Tibial artery (tissue), 4 donors: Measurements from ENCODE around the gene GALNT2.

Experiments
- DNase-seq, 2 donors: peaks; one replicate each; pipeline ENCODE4 v3.0.0-alpha.2; 2019
- H3K27ac ChIP-seq, 2 donors: fragments of 200-600 bp; sonication (generic) in 1 of 2; 1 replicate in 1 of 2; 2 replicates in 1 of 2; pipeline ENCODE4 v1.5.1; 2018 to 2019; ENCODE audit warnings: mild to moderate bottlenecking in 1 of 2
- H3K27me3 ChIP-seq, 2 donors: fragments of 200-600 bp; sonication (generic) in 1 of 2; one replicate each; pipeline versions ENCODE4 v1.5.1 to v1.6.0; 2016 to 2019
- H3K36me3 ChIP-seq, 3 donors: fragments of 200-600 bp; sonication (generic) in 2 of 3; one replicate each; pipeline ENCODE4 v1.5.1; 2016 to 2019; ENCODE audit warnings: mild to moderate bottlenecking in 2 of 3
- H3K4me1 ChIP-seq, 4 donors: fragments of 200-600 bp; sonication (generic) in 2 of 4; 1 replicate in 3 of 4; 2 replicates in 1 of 4; pipeline ENCODE4 v1.5.1; 2016 to 2019
- H3K4me3 ChIP-seq, 2 donors: fragments of 200-600 bp; sonication (generic) in 1 of 2; 1 replicate in 1 of 2; 2 replicates in 1 of 2; pipeline ENCODE4 v1.5.1; 2018 to 2019; ENCODE audit warnings: mild to moderate bottlenecking in 2 of 2
- H3K9me3 ChIP-seq, 3 donors: fragments of 200-600 bp; sonication (generic) in 1 of 3; one replicate each; pipeline ENCODE4 v1.5.1; 2016 to 2019
- CTCF ChIP-seq, 2 experiments: fragments of 200-600 bp in 1 of 2; fragments of 450-650 bp in 1 of 2; IDR thresholded peaks; one replicate each; pipeline ENCODE4 v1.5.1; 2017 to 2019; ENCODE audit warnings: antibody characterized with exemption in 2 of 2, mild to moderate bottlenecking in 1 of 2, moderate library complexity in 1 of 2
- intact Hi-C: fragments of 100-400 bp; cut with DNase I; formaldehyde crosslinking; loops from one replicate; pipeline ENCODE4 v1.15.0; 2023; ENCODE audit warnings: low total_unique reads

The GALNT2 gene

GRCh38 chr1:230230273-230230672, 163.2 kb downstream of the GALNT2 start:
- Histone ChIP-seq H3K9me3 (no peaks in the 10 kb centered on the region), H3K27me3 (no peaks in the 10 kb centered on the region), H3K4me1 (peaks cover 0 to 49% (median 25%) of the 10 kb centered on the region in 4 donors), H3K4me3 (no peak overlapping the region), H3K27ac (peak overlapping the region; percentile 64 to 87), H3K36me3 (no peaks in the 10 kb centered on the region)
- peak in 1 of 2 donors; percentile 85 for DNase-seq
- TF ChIP-seq CTCF (IDR thresholded peaks at IDR 0.05) = no peak
- intact Hi-C loops = no loop called here

GRCh38 chr1:230230948-230231773, 164.1 kb downstream of the GALNT2 start:
- Histone ChIP-seq H3K27ac (peak overlapping the region; percentile 64 to 87), H3K9me3 (no peaks in the 10 kb centered on the region), H3K4me1 (peaks cover 0 to 40% (median 18%) of the 10 kb centered on the region in 4 donors), H3K4me3 (no peak overlapping the region), H3K36me3 (peaks cover 0 to 3% (median 0%) of the 10 kb centered on the region in 3 donors), H3K27me3 (no peaks in the 10 kb centered on the region)
- intact Hi-C loops = no loop called here
- no peak for TF ChIP-seq CTCF (IDR thresholded peaks at IDR 0.05)
- no peak for DNase-seq

- Histone ChIP-seq H3K4me3 (peak overlapping the region; percentile 25 to 34), H3K27ac (peak overlapping the region; percentile 64 to 87), H3K4me1 (peaks cover 0 to 38% (median 16%) of the 10 kb centered on the region in 4 donors), H3K36me3 (peaks cover 0 to 9% (median 0%) of the 10 kb centered on the region in 3 donors), H3K9me3 (no peaks in the 10 kb centered on the region), H3K27me3 (no peaks in the 10 kb centered on the region)
- intact Hi-C loops = no loop called here
- no peak for TF ChIP-seq CTCF (IDR thresholded peaks at IDR 0.05)
- DNase-seq = peak; percentile 82 to 90
Measured at GRCh38 chr1:230231774-230232145, 164.7 kb downstream of the GALNT2 start.

GRCh38 chr1:230232371-230232771, 165.3 kb downstream of the GALNT2 start:
- TF ChIP-seq CTCF (IDR thresholded peaks at IDR 0.05) = no peak
- Histone ChIP-seq H3K9me3 (no peaks in the 10 kb centered on the region), H3K4me1 (peaks cover 0 to 42% (median 16%) of the 10 kb centered on the region in 4 donors), H3K4me3 (peak overlapping the region; percentile 25 to 34), H3K27ac (peak overlapping the region; percentile 64 to 87), H3K27me3 (no peaks in the 10 kb centered on the region), H3K36me3 (peaks cover 0 to 15% (median 0%) of the 10 kb centered on the region in 3 donors)
- intact Hi-C loops = no loop called here
- no peak for DNase-seq

- Histone ChIP-seq H3K9me3 (no peaks in the 10 kb centered on the region), H3K27ac (no peak overlapping the region), H3K4me3 (no peak overlapping the region), H3K27me3 (no peaks in the 10 kb centered on the region), H3K36me3 (peaks cover 0 to 16% (median 0%) of the 10 kb centered on the region in 3 donors), H3K4me1 (peaks cover 0 to 42% (median 16%) of the 10 kb centered on the region in 4 donors)
- no peak for TF ChIP-seq CTCF (IDR thresholded peaks at IDR 0.05)
- intact Hi-C loops = no loop called here
- DNase-seq = no peak
Measured at GRCh38 chr1:230233786-230234185, 166.7 kb downstream of the GALNT2 start.
